Heart left ventricle (tissue), 16 donors: ENCODE measurements around the gene FGF14. TPM values are rescaled to one million over a fixed set of nuclear protein-coding genes. Genes with fewer than 3 reads are reported as not detected.

Experiments
- ATAC-seq, 4 donors: fragments of 200-7000 bp; cut with Tn5 transposase; one replicate each; pipeline ENCODE4 v1.9.1; 2020 to 2022; ENCODE audit warnings: moderate library complexity in 4 of 4, mild to moderate bottlenecking in 3 of 4, moderate number of reproducible peaks in 1 of 4
- DNase-seq, 5 donors: peaks; one replicate each; pipeline ENCODE4 v3.0.0-alpha.2; 2020
- H3K27ac ChIP-seq, 12 donors: fragments of 200-600 bp; sonication (generic) in 4 of 12; one replicate each; pipeline versions ENCODE4 v1.5.0 to v1.8.0; 2016 to 2022; ENCODE audit warnings: mild to moderate bottlenecking in 2 of 12
- H3K27me3 ChIP-seq, 9 donors: fragments of 200-600 bp; sonication (generic) in 2 of 9; one replicate each; pipeline versions ENCODE4 v1.5.1 to v1.8.0; 2016 to 2022; ENCODE audit warnings: mild to moderate bottlenecking in 3 of 9
- H3K36me3 ChIP-seq, 9 donors: fragments of 200-600 bp; sonication (generic) in 2 of 9; one replicate each; pipeline versions ENCODE4 v1.5.0 to v1.8.0; 2018 to 2022; ENCODE audit warnings: mild to moderate bottlenecking in 2 of 9
- H3K4me1 ChIP-seq, 12 donors: fragments of 200-600 bp; sonication (generic) in 4 of 12; one replicate each; pipeline versions ENCODE4 v1.5.0 to v1.8.0; 2016 to 2022; ENCODE audit warnings: mild to moderate bottlenecking in 3 of 12
- H3K4me3 ChIP-seq, 12 donors: fragments of 200-600 bp; sonication (generic) in 4 of 12; one replicate each; pipeline versions ENCODE4 v1.5.0 to v1.8.0; 2017 to 2022; ENCODE audit warnings: mild to moderate bottlenecking in 9 of 12, moderate library complexity in 4 of 12
- H3K9me3 ChIP-seq, 12 donors: fragments of 200-600 bp; sonication (generic) in 4 of 12; one replicate each; pipeline versions ENCODE4 v1.5.0 to v1.8.0; 2016 to 2022; ENCODE audit warnings: mild to moderate bottlenecking in 1 of 12
- CTCF ChIP-seq, 12 donors: fragments of 200-600 bp; sonication (generic) in 4 of 12; IDR thresholded peaks; one replicate each; pipeline versions ENCODE4 v1.5.0 to v1.8.0; 2018 to 2022; ENCODE audit warnings: antibody characterized with exemption in 12 of 12, mild to moderate bottlenecking in 5 of 12
- POLR2A ChIP-seq, 2 donors: fragments of 450-650 bp; IDR thresholded peaks; one replicate each; pipeline ENCODE4 v1.6.1; 2017; ENCODE audit warnings: antibody characterized with exemption in 2 of 2, mild to moderate bottlenecking in 2 of 2, moderate library complexity in 2 of 2
- WGBS, 4 donors: extraction: QIAGEN DNeasy Blood & Tissue Kit in 2 of 4; methylation state at CpG; one replicate each; pipeline versions ENCODE4 v1.1.5 to v1.1.7; 2013 to 2018; 5-methylcytosine and 5-hydroxymethylcytosine counted together
- intact Hi-C, 10 donors: fragments of 100-400 bp; cut with DNase I; formaldehyde crosslinking; loops; one replicate each; pipeline versions ENCODE4 v1.11.1 to v1.14.2; 2022
- polyA plus RNA-seq, 2 donors: library from polyadenylated mRNA; stranded (reverse); fragments of 200-250 nt; gene quantifications; one replicate each; pipeline ENCODE4 v1.2.3, GENCODE V29; 2013
- total RNA-seq, 9 donors: library from RNA; depleted of rRNA in 2 of 9; stranded (reverse); fragments of >200 nt in 2 of 9; fragmentation: NEBNext Ultra II Directional in 3 of 9; extraction: Animal tissue kit (Norgen Biotek cat#: 25700) in 3 of 9; gene quantifications; one replicate each; pipeline versions ENCODE4 v1.1.0 to v1.2.4, GENCODE V29; 2016 to 2023
- donor health status: ischemic (EF 13 %, LVEDD 7.1; RV severe dilation, severe dysfunction).
- donor health status: healthy with polysubstance abuse.
- donor health status: DM: no; HTN: yes; CAD: no.
- donor health status: DM: no; HTN: no; CAD: no.
- donor health status: ischemic (EF 25% LVEDD 6.9; RV normal size, moderate dysfunction).
- donor health status: ischemic (EF 25% LVEDD 5.7; RV mildly dilated, moderate dysfunction).
- donor health status: healthy.
- donor health status: DM: yes; HTN: yes; CAD: no.
- donor health status: ischemic (EF 35%, LVEDD 5.7; RV mildly dilated, moderate dysfunction).
- donor health status: nonischemic (EF 11% LVEDD 7.7; RV severe dilation, severe dysfunction).
- donor health status: DM: yes; HTN: yes; CAD: no.
- donor health status: PGD.
- donor health status: ischemic (EF 29% LVEDD 5.4; RV normal size, mild dysfunction).
- donor health status: nonischemic (EF 23%, LVEDD 6.1; RV moderate dilation, normal function).

Gene FGF14
- total and polyA plus RNA-seq, 11 donors = 0.14 to 6.3 (median 3.9) TPM

- intact Hi-C loops = loop anchor here in 2 of 10 donors (5.0 to 10.0 kb wide), 3 partner anchors 78 to 148 kb away; no protein-coding TSS in a partner anchor
- DNase-seq = no peak
- TF ChIP-seq POLR2A (IDR thresholded peaks at IDR 0.05) (no peak), CTCF (IDR thresholded peaks at IDR 0.05) (no peak)
- peak in 2 of 4 donors; percentile 17 to 20 for ATAC-seq
- no peaks in the 10 kb centered on the region for H3K27me3 ChIP-seq
- peak overlapping the region in 11 of 12 donors; percentile 15 to 77 (median 66) for H3K27ac ChIP-seq
- no peak overlapping the region for H3K4me3 ChIP-seq
- H3K9me3 ChIP-seq = no peaks in the 10 kb centered on the region
- WGBS, 4 donors = 58 to 74% (median 71%) methylated on average over 8 of the region's 8 CpGs
- H3K4me1 ChIP-seq = peaks cover 0 to 28% (median 0%) of the 10 kb centered on the region in 12 donors
- H3K36me3 ChIP-seq = no peaks in the 10 kb centered on the region
Observed at GRCh38 chr13:102090532-102090931, 311.3 kb downstream of the FGF14 start.

GRCh38 chr13:102089722-102090121 is 312.1 kb downstream of the FGF14 start:
- Histone ChIP-seq H3K4me1 (peaks cover 0 to 28% (median 0%) of the 10 kb centered on the region in 12 donors), H3K9me3 (no peaks in the 10 kb centered on the region), H3K27me3 (no peaks in the 10 kb centered on the region), H3K36me3 (no peaks in the 10 kb centered on the region), H3K4me3 (no peak overlapping the region), H3K27ac (peak overlapping the region; percentile 40 to 82 (median 67))
- ATAC-seq (peak; percentile 82 to 91 (median 84)), DNase-seq (no peak)
- intact Hi-C loops = loop anchor here in 5 of 10 donors (5.0 to 10.0 kb wide), 4 partner anchors 65 to 147 kb away; no protein-coding TSS in a partner anchor
- TF ChIP-seq CTCF (IDR thresholded peaks at IDR 0.05) = no peak
- no peak for TF ChIP-seq POLR2A (IDR thresholded peaks at IDR 0.05)

GRCh38 chr13:102089177-102089576 is 312.7 kb downstream of the FGF14 start:
- no peak overlapping the region for H3K4me3 ChIP-seq
- DNase-seq (no peak), ATAC-seq (peak in 3 of 4 donors; percentile 35 to 52 (median 46))
- H3K36me3 ChIP-seq = no peaks in the 10 kb centered on the region
- H3K9me3 ChIP-seq = no peaks in the 10 kb centered on the region
- no peak for TF ChIP-seq POLR2A (IDR thresholded peaks at IDR 0.05)
- peak in 4 of 12 donors; percentile 20 to 35 (median 25) for TF ChIP-seq CTCF (IDR thresholded peaks at IDR 0.05)
- H3K27me3 ChIP-seq = no peaks in the 10 kb centered on the region
- intact Hi-C loops = loop anchor here in 3 of 10 donors (5.0 to 10.0 kb wide), 3 partner anchors 64 to 144 kb away; no protein-coding TSS in a partner anchor
- H3K27ac ChIP-seq = peak overlapping the region; percentile 40 to 82 (median 67)
- WGBS, 4 donors = 55 to 62% (median 58%) methylated on average over 2 of the region's 2 CpGs
- H3K4me1 ChIP-seq = peaks cover 0 to 28% (median 0%) of the 10 kb centered on the region in 12 donors

- Histone ChIP-seq H3K4me1 (no peaks in the 10 kb centered on the region), H3K4me3 (no peak overlapping the region), H3K27ac (no peak overlapping the region), H3K36me3 (no peaks in the 10 kb centered on the region), H3K9me3 (no peaks in the 10 kb centered on the region), H3K27me3 (no peaks in the 10 kb centered on the region)
- no peak for TF ChIP-seq POLR2A (IDR thresholded peaks at IDR 0.05)
- no peak for TF ChIP-seq CTCF (IDR thresholded peaks at IDR 0.05)
- no peak for DNase-seq
- WGBS, 4 donors = 57 to 75% (median 64%) methylated on average over 1 of the region's 1 CpG
- no peak for ATAC-seq
- intact Hi-C loops = no loop called here
Observed at GRCh38 chr13:102073251-102073650, 328.6 kb downstream of the FGF14 start.
